ENCODE data around the gene ARHGAP23.

DNA sequence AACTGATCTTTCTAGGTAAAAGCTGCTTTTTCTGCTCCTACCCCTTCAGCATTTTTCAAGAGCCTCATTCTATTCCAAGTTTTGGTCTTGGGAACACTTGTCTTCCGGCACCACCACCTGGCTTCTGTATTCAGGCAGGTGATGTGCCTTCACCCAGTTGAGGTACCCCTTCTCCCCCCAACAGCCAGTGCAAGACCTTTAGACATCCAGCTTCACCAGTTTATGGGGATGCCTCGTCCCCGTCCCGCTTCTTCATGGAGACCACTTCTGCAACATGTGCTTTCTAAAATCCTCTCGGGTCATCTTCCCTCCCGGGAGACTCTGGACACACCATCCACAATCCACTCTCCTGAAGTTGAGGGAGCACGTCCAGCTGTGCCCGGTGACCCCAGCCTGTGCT is 107.6 kb downstream of the ARHGAP23 start:
- TF ChIP-seq, protein P1, sequence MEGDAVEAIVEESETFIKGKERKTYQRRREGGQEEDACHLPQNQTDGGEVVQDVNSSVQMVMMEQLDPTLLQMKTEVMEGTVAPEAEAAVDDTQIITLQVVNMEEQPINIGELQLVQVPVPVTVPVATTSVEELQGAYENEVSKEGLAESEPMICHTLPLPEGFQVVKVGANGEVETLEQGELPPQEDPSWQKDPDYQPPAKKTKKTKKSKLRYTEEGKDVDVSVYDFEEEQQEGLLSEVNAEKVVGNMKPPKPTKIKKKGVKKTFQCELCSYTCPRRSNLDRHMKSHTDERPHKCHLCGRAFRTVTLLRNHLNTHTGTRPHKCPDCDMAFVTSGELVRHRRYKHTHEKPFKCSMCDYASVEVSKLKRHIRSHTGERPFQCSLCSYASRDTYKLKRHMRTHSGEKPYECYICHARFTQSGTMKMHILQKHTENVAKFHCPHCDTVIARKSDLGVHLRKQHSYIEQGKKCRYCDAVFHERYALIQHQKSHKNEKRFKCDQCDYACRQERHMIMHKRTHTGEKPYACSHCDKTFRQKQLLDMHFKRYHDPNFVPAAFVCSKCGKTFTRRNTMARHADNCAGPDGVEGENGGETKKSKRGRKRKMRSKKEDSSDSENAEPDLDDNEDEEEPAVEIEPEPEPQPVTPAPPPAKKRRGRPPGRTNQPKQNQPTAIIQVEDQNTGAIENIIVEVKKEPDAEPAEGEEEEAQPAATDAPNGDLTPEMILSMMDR (IDR thresholded peaks at IDR 0.05; ENCODE audit: low read length): no peak
- TF ChIP-seq EZH2 (IDR thresholded peaks at IDR 0.05; ENCODE audit: borderline replicate concordance, low read length): no peak

Measured in OCI-LY1 (cell line).